Right renal pelvis (tissue), 4 donors: ENCODE data around the gene NOX3. TPM values are rescaled to one million over a fixed set of nuclear protein-coding genes. Genes with fewer than 3 reads are reported as not detected.
"Not testable (repeated sequence)": the region's sequence is repeated elsewhere in the genome, so short reads cannot be mapped to it uniquely, and the experiment has no call there.

ENCODE experiments used
- DNase-seq, 4 donors: peaks; one replicate each; pipeline ENCODE4 v3.0.0-alpha.2; 2013; ENCODE audit warnings: low read depth in 4 of 4, low spot score in 3 of 4, missing footprints in 1 of 4
- polyA plus RNA-seq, 4 donors: library from polyadenylated mRNA; unstranded; fragments of 120-200 nt; gene quantifications; one replicate each; pipeline ENCODE4 v1.2.1, GENCODE V29; 2013; ENCODE audit not compliant: insufficient read length in 4 of 4

NOX3 gene
- polyA plus RNA-seq, 4 donors = 1.4 to 2.2 (median 1.9) TPM

DNA sequence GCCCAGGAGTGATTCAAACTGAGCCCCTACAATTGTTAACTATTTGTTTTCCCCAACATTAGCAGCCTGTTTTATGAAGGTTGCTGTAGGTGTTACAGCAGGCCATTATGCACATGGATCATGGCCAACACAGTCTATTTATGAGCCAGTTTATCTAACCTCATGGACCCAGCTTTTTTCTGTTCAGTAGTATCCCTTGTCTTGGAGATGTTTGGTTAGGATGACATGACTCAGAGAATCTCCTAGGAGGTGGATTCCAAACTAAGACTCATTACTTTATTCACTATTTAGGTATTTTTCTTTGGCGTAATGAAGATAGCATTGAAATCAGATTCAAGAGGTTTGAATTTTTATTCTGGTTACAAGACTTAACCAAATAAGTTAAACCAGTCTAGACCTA is 78.6 kb downstream of the NOX3 start:
- no peak for DNase-seq

DNA sequence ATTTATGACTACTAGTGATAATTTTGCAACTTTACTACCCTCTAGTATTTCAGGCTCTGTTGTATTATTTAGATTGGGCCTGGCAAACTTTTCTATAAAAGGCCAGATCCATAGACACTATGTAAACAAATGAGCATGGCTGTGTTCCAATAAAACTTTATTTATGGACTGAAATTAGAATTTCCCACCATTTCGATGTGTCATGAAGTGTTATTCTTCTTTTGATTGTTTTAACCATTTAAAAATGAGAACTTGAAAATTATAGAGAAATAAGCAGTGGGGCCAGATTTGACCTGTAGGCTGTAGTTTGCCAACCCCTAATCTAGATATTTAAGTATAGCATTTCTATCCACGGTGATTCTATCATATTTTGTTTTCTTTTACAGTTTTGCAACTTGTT is 79.8 kb downstream of the NOX3 start:
- no peak for DNase-seq

DNA sequence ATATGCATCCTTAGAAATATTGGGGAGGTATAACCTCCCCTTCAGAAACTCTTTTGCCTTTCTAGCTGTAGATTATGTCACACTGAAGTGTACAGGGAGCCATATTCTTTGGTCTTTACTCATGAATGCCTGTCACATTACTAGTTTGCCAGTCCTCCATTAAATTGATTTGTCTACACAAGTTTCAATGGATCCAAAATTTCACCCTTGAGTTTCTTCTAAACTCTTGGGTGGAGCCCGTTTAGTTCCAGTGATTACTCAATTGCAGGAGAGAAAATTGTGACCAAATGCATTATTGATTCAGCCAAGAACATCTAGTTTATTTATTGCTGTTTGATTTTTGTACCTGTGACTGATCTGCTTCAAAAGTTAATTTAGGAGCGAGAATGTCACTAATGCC is 81.0 kb downstream of the NOX3 start:
- no peak for DNase-seq

DNA sequence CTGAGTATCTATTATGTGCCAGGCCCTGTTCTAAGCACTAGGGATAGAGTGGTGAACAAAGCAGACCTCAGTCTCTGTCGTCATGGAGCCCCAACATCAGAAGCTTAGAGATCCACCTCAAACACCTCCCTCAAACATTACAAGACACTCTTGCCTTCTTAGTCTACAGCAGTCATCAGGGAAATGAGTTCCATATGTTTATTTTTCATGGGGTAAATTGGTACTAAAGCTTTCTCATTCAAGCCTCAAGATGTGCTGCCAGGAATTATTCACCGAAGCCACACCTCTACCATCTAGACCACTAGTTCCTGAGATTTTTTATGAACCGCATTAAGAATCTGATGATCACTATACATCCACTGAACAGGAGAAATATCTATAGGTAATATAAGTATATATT is 82.4 kb downstream of the NOX3 start:
- no peak for DNase-seq

DNA sequence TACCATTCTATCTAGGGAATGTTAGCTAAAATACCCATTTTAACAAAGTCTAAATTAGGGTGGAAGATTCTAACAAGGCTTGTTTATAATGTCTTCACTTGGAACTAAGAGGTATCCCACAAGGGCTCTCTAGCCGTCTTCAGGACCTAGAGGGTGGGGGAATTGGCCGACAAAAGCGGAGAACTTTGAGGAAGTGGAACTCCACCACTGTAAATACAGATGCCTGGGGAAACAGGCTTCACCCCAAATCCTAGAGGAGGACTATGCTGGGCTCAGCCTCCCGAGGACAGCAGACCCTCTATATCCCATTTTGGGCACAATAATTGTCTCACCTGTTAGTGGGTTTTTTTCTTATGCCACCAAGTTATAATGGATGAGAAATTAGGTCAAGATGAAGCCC is 83.4 kb downstream of the NOX3 start:
- DNase-seq = no peak

DNA sequence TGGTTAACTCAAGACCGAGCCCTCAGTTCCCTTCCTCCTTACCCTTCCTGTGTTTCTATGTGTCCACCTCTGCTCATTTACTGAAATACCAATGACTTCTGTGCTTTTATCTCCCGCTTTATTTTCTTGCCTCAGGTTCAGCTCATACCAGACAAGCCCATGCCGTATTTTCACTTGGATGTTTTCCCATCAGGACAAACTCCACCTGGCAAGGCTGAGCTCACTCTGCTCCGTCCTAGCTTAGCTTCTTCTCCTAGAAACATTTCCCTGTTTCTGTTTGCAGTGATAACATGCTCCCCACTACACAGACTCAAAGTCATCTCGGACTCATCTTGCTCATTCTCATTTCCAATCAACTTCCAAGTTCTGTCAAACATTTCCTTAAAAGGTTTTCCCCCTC is 84.4 kb downstream of the NOX3 start:
- DNase-seq = no peak

DNA sequence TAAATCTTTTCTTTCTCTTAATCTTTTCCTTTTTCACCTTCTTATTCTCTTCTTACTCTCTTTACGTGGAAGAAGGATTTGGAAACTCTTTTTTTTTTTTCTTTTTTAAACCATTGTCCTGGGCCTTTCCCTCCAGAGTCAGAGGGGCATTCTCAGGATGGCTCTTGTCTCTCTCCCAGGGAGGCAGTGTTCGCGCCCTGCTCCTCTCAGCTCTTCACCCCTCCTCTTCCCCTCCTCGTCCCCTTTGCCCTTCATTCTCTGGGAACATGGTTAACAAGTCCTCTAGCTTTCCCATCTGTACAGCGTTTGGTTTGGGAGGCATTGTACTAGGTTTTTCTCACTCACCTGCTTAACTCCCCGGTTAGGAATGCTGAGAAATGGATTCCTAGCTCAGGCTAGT is 89.3 kb downstream of the NOX3 start:
- no peak for DNase-seq

DNA sequence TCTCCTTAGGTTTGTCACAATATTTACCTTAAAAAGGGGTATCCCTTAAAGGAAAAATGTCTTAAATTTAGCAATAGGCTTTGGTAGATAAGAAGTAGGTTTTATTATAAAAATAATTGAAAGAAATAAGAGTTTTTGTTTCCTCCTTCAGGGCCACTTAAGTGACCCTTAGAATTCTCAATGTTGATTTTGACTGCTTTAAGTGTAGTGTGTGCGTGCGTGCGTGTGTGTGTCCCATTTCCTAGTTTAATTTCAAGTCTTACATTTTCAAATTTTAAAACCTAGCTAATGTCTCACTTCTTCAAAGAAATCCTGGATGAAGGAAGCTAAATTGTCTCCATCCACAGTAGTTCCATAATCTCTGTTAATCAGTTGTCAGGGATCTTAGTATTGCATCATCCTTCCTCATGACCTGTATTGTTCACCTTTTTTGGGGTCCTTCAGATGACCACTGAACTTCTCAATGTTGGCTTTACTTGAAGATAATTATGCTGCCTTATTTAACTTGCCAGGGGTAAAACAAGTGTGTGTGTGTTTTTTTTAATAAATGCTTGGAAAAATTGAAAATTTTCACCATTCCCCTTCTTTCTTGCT is 90.7 kb downstream of the NOX3 start:
- no peak for DNase-seq

DNA sequence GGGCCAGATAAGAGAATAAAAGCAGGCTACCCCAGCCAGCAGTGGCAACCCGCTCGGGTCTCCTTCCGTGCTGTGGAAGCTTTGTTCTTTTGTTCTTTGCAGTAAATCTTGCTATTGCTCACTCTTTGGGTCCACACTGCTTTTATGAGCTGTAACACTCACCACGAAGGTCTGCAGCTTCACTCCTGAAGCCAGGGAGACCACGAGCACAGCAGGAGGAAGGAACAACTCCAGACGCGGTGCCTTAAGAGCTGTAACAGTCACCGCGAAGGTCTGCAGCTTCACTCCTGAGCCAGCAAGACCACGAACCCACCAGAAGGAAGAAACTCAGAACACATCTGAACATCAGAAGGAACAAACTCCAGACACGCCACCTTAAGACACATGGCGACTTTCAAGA is 91.6 kb downstream of the NOX3 start:
- DNase-seq = not testable (repeated sequence)

DNA sequence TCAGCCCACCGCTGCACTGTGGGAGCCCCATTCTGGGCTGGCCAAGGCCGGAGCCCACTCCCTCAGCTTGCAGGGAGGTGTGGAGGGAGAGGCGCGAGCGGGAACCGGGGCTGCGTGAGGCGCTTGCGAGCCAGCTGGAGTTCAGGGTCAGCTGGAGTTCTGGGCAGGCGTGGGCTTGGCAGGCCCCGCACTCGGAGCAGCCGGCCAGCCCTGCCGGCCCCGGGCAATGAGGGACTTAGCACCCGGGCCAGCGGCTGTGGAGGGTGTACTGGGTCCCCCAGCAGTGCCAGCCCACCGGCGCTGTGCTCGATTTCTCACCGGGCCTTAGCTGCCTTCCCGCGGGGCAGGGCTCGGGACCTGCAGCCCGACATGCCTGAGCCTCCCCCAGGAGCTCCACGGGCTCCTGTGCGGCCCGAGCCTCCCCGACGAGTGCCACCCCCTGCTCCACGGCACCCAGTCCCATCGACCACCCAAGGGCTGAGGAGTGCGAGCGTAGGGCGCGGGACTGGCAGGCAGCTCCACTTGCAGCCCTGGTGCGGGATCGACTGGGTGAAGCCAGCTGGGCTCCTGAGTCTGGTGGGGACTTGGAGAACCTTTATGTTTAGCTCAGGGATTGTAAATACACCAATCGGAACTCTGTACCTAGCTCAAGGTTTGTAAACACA is 92.5 kb downstream of the NOX3 start:
- not testable (repeated sequence) for DNase-seq

DNA sequence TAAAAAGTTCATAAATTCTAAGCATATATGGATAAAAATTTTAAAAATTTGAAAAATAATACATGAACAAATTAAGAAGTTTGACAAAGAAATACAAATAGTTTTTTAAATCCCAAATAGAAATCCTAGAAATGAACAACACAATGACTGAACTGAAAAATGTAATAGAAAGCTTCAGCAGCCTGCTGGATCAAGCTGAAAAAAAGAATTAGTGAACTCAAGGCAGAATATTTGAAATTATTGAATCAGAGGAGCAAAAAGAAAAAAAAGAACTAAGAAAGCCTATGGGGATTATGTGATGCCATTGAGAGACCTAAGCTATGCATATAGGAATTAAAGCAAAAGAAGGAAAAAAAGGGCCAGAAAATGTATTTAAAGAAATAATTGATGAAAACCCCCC is 101.5 kb downstream of the NOX3 start:
- DNase-seq = no peak

DNA sequence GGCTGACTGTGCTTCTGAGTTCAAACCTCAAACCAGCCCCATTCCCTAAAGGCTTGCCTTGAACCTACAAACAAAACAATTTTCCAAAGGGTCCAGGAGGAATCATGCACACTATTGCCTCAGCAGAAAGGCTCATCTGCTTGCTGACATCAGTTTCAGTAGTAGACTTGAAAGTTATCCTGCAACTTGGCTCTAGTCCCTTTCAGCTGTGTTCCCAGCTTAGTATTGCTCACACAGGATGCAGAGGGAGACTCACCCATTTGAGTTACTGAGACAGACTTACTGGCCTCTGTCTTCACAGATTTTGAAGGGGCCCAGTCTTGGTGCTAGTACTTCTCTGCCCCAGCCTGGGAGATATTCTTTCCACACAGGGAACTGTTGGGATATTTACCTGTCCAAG is 102.8 kb downstream of the NOX3 start:
- DNase-seq = no peak

DNA sequence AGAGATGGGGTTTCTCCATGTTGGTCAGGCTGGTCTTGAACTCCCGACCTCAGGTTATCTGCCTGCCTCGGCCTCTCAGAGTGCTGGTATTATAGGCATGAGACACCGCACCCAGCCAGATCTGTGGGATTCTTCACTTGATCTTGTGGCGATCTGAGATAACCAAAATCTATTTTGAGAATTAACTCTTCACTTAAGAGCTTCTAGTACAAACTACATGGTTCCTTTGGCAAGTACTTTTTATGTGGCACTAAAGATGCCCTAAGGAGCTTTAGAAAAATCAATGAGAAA is 103.6 kb downstream of the NOX3 start:
- no peak for DNase-seq

DNA sequence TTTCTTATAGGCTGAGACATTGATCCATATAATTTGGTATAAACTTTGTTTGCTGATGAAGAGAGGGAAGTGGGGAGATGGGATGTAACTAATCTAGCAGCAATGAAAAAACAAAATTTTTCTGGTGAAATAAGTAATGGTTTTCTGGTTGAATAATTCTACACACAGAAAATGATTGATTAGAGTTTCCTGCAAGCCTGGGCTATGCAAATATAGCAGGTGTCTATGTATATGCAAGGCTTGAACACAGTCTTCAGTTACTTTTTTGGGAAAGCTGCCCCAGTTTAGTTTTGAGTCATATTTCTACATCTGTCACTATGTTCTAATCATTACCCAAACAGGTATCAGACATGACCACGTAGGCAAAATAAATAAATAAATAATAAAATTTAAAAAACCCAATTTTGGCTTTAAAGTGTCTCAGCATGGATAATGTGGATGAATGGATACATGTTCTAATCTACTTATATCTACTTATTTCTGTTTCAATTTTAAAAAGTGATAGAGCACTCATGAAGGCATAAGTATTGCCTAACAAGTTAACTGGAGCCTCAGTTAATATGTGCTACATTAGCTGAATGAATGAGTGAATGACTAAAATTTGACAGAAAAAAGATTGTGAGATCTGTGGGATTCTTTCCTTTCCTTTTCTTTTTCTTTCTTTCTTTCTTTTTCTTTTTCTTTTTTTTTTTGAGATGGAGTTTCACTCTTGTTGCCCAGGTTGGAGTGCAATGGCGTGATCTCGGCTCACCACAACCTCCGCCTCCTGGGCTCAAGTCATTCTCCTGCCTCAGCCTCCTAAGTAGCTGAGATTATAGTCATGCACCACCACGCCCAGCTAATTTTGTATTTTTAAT is 104.1 kb downstream of the NOX3 start:
- DNase-seq = no peak

DNA sequence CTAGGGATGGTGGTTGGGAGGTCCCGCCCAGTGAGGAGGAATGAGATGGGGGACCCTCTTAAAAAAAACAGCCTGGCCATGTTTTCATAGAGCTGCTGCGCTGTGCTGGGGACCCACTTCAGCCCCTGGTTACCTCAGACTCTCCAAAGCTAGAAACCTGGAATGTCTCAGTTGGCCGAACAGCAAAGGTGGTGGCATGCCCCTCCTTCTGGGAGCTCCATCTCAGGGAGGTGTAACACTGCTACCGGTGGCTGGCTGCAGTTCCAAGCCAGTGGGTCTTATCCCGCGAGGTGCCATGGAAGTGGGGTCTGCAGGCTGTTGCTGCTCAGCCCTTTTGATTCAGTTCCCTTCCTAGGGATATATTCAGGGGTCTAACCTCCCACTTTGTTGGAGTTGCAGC is 105.7 kb downstream of the NOX3 start:
- DNase-seq = no peak

DNA sequence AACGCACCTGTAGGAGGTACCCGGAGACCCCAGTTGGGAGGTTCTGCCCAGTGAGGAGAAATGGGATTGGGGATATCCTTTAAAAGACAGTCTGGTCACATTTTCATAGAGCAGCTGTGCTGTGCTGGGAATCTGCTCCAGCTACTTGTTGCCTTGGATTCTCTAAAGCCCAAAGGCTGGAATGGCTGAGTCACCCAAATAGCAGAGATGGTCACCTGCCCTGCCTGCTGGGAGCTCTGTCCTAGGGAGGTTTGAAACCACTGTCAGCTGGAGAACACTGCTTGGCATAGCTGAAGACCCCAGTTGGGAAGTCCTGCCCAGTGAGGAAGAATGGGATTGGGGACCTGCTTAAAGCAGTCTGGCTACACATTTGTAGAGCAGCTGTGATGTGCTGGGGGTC is 106.5 kb downstream of the NOX3 start:
- no peak for DNase-seq

DNA sequence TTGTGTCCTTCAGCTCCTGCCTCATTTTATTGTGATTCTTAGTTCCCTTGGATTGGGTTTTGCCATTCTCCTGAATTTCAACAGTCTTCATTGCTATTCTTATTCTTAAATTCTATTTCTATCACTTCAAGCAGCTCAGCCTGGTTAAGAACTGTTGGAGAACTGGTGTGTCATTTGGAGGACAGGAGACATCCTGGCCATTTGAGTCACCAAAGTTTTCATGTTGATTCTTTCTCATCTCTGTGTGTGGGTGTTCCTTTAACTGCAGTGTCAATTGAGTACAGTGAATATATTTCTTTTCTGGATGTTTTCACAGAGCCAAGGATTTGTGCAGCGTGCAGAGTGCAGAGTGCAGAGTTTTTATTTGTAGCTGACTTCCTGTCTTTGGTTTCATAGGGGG is 107.8 kb downstream of the NOX3 start:
- no peak for DNase-seq

DNA sequence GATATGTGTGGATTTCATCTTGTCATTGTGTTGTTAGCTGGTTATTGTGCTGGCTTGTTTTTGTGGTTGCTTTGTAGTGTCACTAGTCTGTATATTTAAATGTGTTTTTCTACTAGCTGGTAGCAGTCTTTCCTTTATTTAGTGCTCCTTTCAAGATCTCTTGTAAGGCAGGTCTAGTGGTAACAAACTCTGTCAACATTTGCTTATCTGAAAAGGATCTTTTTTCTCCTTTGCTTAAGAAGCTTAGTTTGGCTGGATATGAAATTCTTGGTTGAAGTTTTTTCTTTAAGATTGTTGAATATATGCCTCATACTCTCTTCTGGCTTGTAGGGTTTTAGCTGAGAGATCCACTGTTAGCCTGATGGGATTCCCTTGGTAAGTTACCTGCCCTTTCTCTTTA is 108.7 kb downstream of the NOX3 start:
- no peak for DNase-seq
